ENCODE results near the gene IL1R1. TPM values are rescaled to one million over a fixed set of nuclear protein-coding genes. Genes with fewer than 3 reads are reported as not detected.

Gene IL1R1
- total RNA-seq, 2 donors from 2014 or later, result 65.1 to 281 TPM

DNA sequence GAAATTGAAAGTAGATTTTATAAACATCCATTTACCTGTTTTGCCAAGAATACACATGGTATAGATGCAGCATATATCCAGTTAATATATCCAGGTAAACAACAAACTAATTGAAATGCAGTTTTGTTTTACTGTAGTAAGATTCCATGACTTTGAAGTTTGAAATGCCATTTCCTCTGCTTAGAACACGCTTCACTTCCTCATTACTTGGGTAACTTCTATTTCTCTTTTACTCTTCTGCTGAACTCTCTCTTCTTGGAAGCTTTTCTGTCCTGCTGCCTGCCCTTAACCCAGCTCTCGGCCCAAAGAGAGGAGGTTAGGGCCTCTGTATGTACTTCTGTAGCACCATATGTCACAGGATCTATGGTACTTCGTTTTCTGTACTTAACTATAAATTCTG, 30.2 kb downstream of the IL1R1 start:
- ATAC-seq (ENCODE audit: insufficient number of reproducible peaks, low FRiP score, low read depth), result no peak
- H3K4me1 ChIP-seq (ENCODE audit: control insufficient read depth in 1 of 2, low read depth in 2 of 2), result no peaks in the 10 kb centered on the region
- no peak overlapping the region for H3K27ac ChIP-seq
- H3K27me3 ChIP-seq (replicated peaks; ENCODE audit: insufficient read depth), result no peaks in the 10 kb centered on the region
- H3K36me3 ChIP-seq, result peaks cover 26% of the 10 kb centered on the region
- no peak overlapping the region for H3K4me3 ChIP-seq
- H3K9me3 ChIP-seq, result no peaks in the 10 kb centered on the region
- TF ChIP-seq, protein P1, sequence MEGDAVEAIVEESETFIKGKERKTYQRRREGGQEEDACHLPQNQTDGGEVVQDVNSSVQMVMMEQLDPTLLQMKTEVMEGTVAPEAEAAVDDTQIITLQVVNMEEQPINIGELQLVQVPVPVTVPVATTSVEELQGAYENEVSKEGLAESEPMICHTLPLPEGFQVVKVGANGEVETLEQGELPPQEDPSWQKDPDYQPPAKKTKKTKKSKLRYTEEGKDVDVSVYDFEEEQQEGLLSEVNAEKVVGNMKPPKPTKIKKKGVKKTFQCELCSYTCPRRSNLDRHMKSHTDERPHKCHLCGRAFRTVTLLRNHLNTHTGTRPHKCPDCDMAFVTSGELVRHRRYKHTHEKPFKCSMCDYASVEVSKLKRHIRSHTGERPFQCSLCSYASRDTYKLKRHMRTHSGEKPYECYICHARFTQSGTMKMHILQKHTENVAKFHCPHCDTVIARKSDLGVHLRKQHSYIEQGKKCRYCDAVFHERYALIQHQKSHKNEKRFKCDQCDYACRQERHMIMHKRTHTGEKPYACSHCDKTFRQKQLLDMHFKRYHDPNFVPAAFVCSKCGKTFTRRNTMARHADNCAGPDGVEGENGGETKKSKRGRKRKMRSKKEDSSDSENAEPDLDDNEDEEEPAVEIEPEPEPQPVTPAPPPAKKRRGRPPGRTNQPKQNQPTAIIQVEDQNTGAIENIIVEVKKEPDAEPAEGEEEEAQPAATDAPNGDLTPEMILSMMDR (IDR thresholded peaks at IDR 0.05), result no peak
- no peak for DNase-seq (ENCODE audit: low spot score)

GRCh38 chr2:102176172-102176571, 33.6 kb downstream of the IL1R1 start:
- DNase-seq (ENCODE audit: low spot score) (no peak), ATAC-seq (ENCODE audit: insufficient number of reproducible peaks, low FRiP score, low read depth) (no peak)
- TF ChIP-seq, protein P1 (IDR thresholded peaks at IDR 0.05), result no peak
- Histone ChIP-seq H3K36me3 (peaks cover 30% of the 10 kb centered on the region), H3K4me1 (ENCODE audit: control insufficient read depth in 1 of 2, low read depth in 2 of 2) (peaks cover under 1 to 1% of the 10 kb centered on the region in 2 donors), H3K27ac (no peak overlapping the region), H3K9me3 (no peaks in the 10 kb centered on the region), H3K4me3 (no peak overlapping the region), H3K27me3 (replicated peaks; ENCODE audit: insufficient read depth) (no peaks in the 10 kb centered on the region)

DNA sequence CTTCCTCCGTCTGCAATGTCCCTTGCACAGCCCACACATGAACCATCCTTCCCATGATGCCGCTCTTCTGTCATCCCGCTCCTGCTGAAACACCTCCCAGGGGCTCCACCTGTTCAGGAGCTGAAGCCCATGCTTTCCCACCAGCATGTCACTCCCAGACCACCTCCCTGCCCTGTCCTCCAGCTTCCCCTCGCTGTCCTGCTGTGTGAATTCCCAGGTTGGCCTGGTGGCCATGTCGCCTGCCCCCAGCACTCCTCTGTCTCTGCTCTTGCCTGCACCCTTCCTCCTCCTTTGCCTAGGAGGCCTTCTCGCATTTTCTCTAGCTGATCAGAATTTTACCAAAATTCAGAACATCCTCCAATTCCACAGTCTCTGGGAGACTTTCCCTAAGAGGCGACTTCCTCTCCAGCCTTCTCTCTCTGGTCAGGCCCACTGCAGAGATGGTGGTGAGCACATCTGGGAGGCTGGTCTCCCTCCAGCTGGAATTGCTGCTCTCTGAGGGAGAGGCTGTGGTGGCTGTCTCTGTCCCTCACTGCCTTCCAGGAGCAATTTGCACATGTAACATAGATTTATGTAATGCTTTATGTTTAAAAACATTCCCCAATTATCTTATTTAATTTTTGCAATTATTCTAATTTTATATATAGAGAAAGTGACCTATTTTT, 35.4 kb downstream of the IL1R1 start:
- Histone ChIP-seq H3K9me3 (no peaks in the 10 kb centered on the region), H3K4me3 (no peak overlapping the region), H3K27me3 (replicated peaks; ENCODE audit: insufficient read depth) (no peaks in the 10 kb centered on the region), H3K4me1 (ENCODE audit: control insufficient read depth in 1 of 2, low read depth in 2 of 2) (peaks cover 4 to 5% of the 10 kb centered on the region in 2 donors), H3K27ac (no peak overlapping the region), H3K36me3 (peaks cover 21% of the 10 kb centered on the region)
- DNase-seq (ENCODE audit: low spot score) (no peak), ATAC-seq (ENCODE audit: insufficient number of reproducible peaks, low FRiP score, low read depth) (no peak)
- TF ChIP-seq, protein P1 (IDR thresholded peaks at IDR 0.05), result no peak

DNA sequence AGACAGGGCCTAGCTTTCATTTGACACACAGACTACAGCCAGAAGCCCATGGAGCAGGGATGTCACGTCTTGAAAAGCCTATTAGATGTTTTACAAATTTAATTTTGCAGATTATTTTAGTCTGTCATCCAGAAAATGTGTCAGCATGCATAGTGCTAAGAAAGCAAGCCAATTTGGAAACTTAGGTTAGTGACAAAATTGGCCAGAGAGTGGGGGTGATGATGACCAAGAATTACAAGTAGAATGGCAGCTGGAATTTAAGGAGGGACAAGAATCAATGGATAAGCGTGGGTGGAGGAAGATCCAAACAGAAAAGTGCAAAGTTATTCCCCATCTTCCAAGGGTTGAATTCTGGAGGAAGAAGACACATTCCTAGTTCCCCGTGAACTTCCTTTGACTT, 36.5 kb downstream of the IL1R1 start:
- no peak for ATAC-seq (ENCODE audit: insufficient number of reproducible peaks, low FRiP score, low read depth)

GRCh38 chr2:102179788-102180686, 37.5 kb downstream of the IL1R1 start:
- TF ChIP-seq, protein P1 (IDR thresholded peaks at IDR 0.05), result no peak
- Histone ChIP-seq H3K27me3 (replicated peaks; ENCODE audit: insufficient read depth) (no peaks in the 10 kb centered on the region), H3K9me3 (no peaks in the 10 kb centered on the region), H3K4me1 (ENCODE audit: control insufficient read depth in 1 of 2, low read depth in 2 of 2) (peaks cover 4 to 5% of the 10 kb centered on the region in 2 donors), H3K4me3 (no peak overlapping the region), H3K36me3 (peaks cover 19% of the 10 kb centered on the region), H3K27ac (no peak overlapping the region)
- DNase-seq (ENCODE audit: low spot score) (no peak), ATAC-seq (ENCODE audit: insufficient number of reproducible peaks, low FRiP score, low read depth) (no peak)

More for the DNA sequence above, 36.5 kb downstream of the IL1R1 start:
- H3K27ac ChIP-seq, result no peak overlapping the region
- H3K4me1 ChIP-seq (ENCODE audit: control insufficient read depth in 1 of 2, low read depth in 2 of 2), result peaks cover 4 to 5% of the 10 kb centered on the region in 2 donors
- TF ChIP-seq, protein P1 (IDR thresholded peaks at IDR 0.05), result no peak
- peaks cover 19% of the 10 kb centered on the region for H3K36me3 ChIP-seq
- DNase-seq (ENCODE audit: low spot score), result no peak
- H3K27me3 ChIP-seq (replicated peaks; ENCODE audit: insufficient read depth), result no peaks in the 10 kb centered on the region
- no peak overlapping the region for H3K4me3 ChIP-seq
- no peaks in the 10 kb centered on the region for H3K9me3 ChIP-seq
